Testis (tissue), 2 donors: ENCODE data around the gene FYN.

Experiments
- CTCF ChIP-seq, 3 experiments: fragments of 450-650 bp in 2 of 3; fragments of 200-600 bp in 1 of 3; sonication (generic) in 1 of 3; IDR thresholded peaks; one replicate each; pipeline ENCODE4 v1.5.1; 2016 to 2019; ENCODE audit warnings: antibody characterized with exemption in 3 of 3, mild to moderate bottlenecking in 2 of 3, moderate library complexity in 1 of 3
- POLR2A ChIP-seq: fragments of 450-650 bp; IDR thresholded peaks from one replicate; pipeline ENCODE4 v1.6.1; 2017; ENCODE audit warnings: antibody characterized with exemption, mild to moderate bottlenecking, moderate library complexity

GRCh38 chr6:111782192-111782809 lies 91.0 kb downstream of the FYN start:
- TF ChIP-seq CTCF (IDR thresholded peaks at IDR 0.05) (no peak), POLR2A (no peak)
